Measurements from ENCODE around the gene APBB3. TPM values are rescaled to one million over a fixed set of nuclear protein-coding genes. Genes with fewer than 3 reads are reported as not detected.

APBB3 gene
- total RNA-seq, 1 experiment from 2014 or later: 9.2 TPM

Other genes with a start within 250 kb of the APBB3 start
- 1.6 and 2.3 TPM in 2 replicates for gene HBEGF, start 218.0 kb downstream of the APBB3 start, total RNA-seq (2014; rRNA removed; shearing (Covaris generic))
- 0.33 TPM in 1 of 2 replicates, not detected in the other for gene SLC4A9, start 204.4 kb downstream of the APBB3 start, total RNA-seq (2014; rRNA removed; shearing (Covaris generic))
- gene ANKHD1, start 162.8 kb downstream of the APBB3 start, total RNA-seq (2014; rRNA removed; shearing (Covaris generic)): 49.2 and 58.0 TPM in 2 replicates
- gene EIF4EBP3, start 16.9 kb downstream of the APBB3 start, total RNA-seq (2014; rRNA removed; shearing (Covaris generic)): 0.28 and 2.2 TPM in 2 replicates
- 26.7 and 36.4 TPM in 2 replicates for gene SRA1, start 7.1 kb downstream of the APBB3 start, total RNA-seq (2014; rRNA removed; shearing (Covaris generic))
- 22.6 and 31.7 TPM in 2 replicates for gene SLC35A4, start 230 bp upstream of the APBB3 start, total RNA-seq (2014; rRNA removed; shearing (Covaris generic))
- gene CD14, start 68.6 kb upstream of the APBB3 start, total RNA-seq (2014; rRNA removed; shearing (Covaris generic)): 0.21 TPM in 1 of 2 replicates, not detected in the other
- 27.1 and 34.4 TPM in 2 replicates for gene TMCO6, start 74.9 kb upstream of the APBB3 start, total RNA-seq (2014; rRNA removed; shearing (Covaris generic))
- gene NDUFA2, start 83.0 kb upstream of the APBB3 start, total RNA-seq (2014; rRNA removed; shearing (Covaris generic)): 136 and 144 TPM in 2 replicates
- gene IK, start 83.2 kb upstream of the APBB3 start, total RNA-seq (2014; rRNA removed; shearing (Covaris generic)): 55.5 and 76.3 TPM in 2 replicates
- 15.7 and 24.0 TPM in 2 replicates for gene WDR55, start 100.3 kb upstream of the APBB3 start, total RNA-seq (2014; rRNA removed; shearing (Covaris generic))
- 0.83 and 0.85 TPM in 2 replicates for gene DND1, start 109.0 kb upstream of the APBB3 start, total RNA-seq (2014; rRNA removed; shearing (Covaris generic))
- 45.3 and 46.6 TPM in 2 replicates for gene HARS1, start 126.8 kb upstream of the APBB3 start, total RNA-seq (2014; rRNA removed; shearing (Covaris generic))
- 31.8 and 33.5 TPM in 2 replicates for gene HARS2, start 126.9 kb upstream of the APBB3 start, total RNA-seq (2014; rRNA removed; shearing (Covaris generic))
- 42.3 and 42.7 TPM in 2 replicates for gene ZMAT2, start 135.8 kb upstream of the APBB3 start, total RNA-seq (2014; rRNA removed; shearing (Covaris generic))
- not detected in 2 replicates for gene PCDHA1, start 221.5 kb upstream of the APBB3 start, total RNA-seq (2014; rRNA removed; shearing (Covaris generic))
- not detected in 2 replicates for gene PCDHA2, start 230.3 kb upstream of the APBB3 start, total RNA-seq (2014; rRNA removed; shearing (Covaris generic))
- gene PCDHA3, start 236.5 kb upstream of the APBB3 start, total RNA-seq (2014; rRNA removed; shearing (Covaris generic)): not detected in 2 replicates
- 6.0 and 7.6 TPM in 2 replicates for gene PCDHA4, start 242.5 kb upstream of the APBB3 start, total RNA-seq (2014; rRNA removed; shearing (Covaris generic))